Neuronal stem cell (in vitro differentiated cells): ENCODE data around the gene SELL.
"Not testable (repeated sequence)": the region's sequence is repeated elsewhere in the genome, so short reads cannot be mapped to it uniquely, and the experiment has no call there.

Experiments
- DNase-seq: peaks from one replicate; pipeline ENCODE4 v3.0.0-alpha.2; 2013; ENCODE audit warnings: low spot score
- H2AFZ ChIP-seq: one replicate; pipeline ENCODE4 v1.6.1; 2013; ENCODE audit warnings: mild to moderate bottlenecking, low read length, inconsistent platforms
- H2AK5ac ChIP-seq: 2 replicates; pipeline ENCODE4 v1.6.1; 2013; ENCODE audit warnings: low read depth, mild to moderate bottlenecking, inconsistent platforms, low read length, moderate library complexity, mixed read lengths
- H2BK120ac ChIP-seq: 2 replicates; pipeline ENCODE4 v1.6.1; 2013; ENCODE audit warnings: low read depth, mild to moderate bottlenecking, inconsistent platforms, low read length, moderate library complexity, mixed read lengths
- H2BK12ac ChIP-seq: one replicate; pipeline ENCODE4 v1.6.1; 2013; ENCODE audit warnings: low read length, inconsistent platforms
- H2BK15ac ChIP-seq: 2 replicates; pipeline ENCODE4 v1.6.1; 2013; ENCODE audit warnings: mild to moderate bottlenecking, low read length, inconsistent platforms, mixed read lengths
- H2BK5ac ChIP-seq: one replicate; pipeline ENCODE4 v1.6.1; 2013; ENCODE audit warnings: inconsistent platforms, mild to moderate bottlenecking, low read length, moderate library complexity
- H3K14ac ChIP-seq: one replicate; pipeline ENCODE4 v1.6.1; 2013; ENCODE audit warnings: low read length, inconsistent platforms
- H3K18ac ChIP-seq: 2 replicates; pipeline ENCODE4 v1.6.1; 2013; ENCODE audit warnings: low read length, inconsistent platforms
- H3K23ac ChIP-seq: 2 replicates; pipeline ENCODE4 v1.6.1; 2013; ENCODE audit warnings: low read depth, mild to moderate bottlenecking, mixed read lengths, low read length, inconsistent platforms; ENCODE audit not compliant: poor library complexity
- H3K27ac ChIP-seq: replicated peaks from 3 replicates; pipeline ENCODE4 v1.5.1; 2013; ENCODE audit warnings: low read length, inconsistent platforms
- H3K27me3 ChIP-seq, 3 experiments: 2 replicates each; pipeline ENCODE4 v1.6.1; 2013; ENCODE audit warnings: low read length in 3 of 3, mild to moderate bottlenecking in 2 of 3, inconsistent platforms in 1 of 3, low read depth in 1 of 3, mixed read lengths in 1 of 3, moderate library complexity in 1 of 3; ENCODE audit not compliant: control insufficient read depth in 3 of 3, insufficient read depth in 3 of 3
- H3K36me3 ChIP-seq, 2 donors: replicated peaks in 1 of 2; 2 replicates each; pipeline ENCODE4 v1.6.1; 2013; ENCODE audit warnings: low read length in 2 of 2; ENCODE audit not compliant: control insufficient read depth in 2 of 2, insufficient read depth in 2 of 2
- H3K4ac ChIP-seq: 2 replicates; pipeline ENCODE4 v1.6.1; 2013; ENCODE audit warnings: inconsistent platforms, mild to moderate bottlenecking, low read length, moderate library complexity
- H3K4me1 ChIP-seq, 2 donors: 1 replicate in 1 of 2; 2 replicates in 1 of 2; pipeline ENCODE4 v1.6.1; 2013; ENCODE audit warnings: low read length in 2 of 2, low read depth in 1 of 2; ENCODE audit not compliant: control insufficient read depth in 2 of 2, insufficient read depth in 1 of 2
- H3K4me2 ChIP-seq: one replicate; pipeline ENCODE4 v1.6.1; 2013; ENCODE audit warnings: mild to moderate bottlenecking, low read length, inconsistent platforms; ENCODE audit not compliant: insufficient read depth, poor library complexity, severe bottlenecking
- H3K4me3 ChIP-seq, 2 donors: 2 replicates each; pipeline ENCODE4 v1.5.1; 2013; ENCODE audit warnings: low read length in 2 of 2, mild to moderate bottlenecking in 2 of 2, inconsistent platforms in 1 of 2, moderate library complexity in 1 of 2
- H3K79me1 ChIP-seq: one replicate; pipeline ENCODE4 v1.6.1; 2013; ENCODE audit warnings: low read depth, mild to moderate bottlenecking, inconsistent platforms, low read length, moderate library complexity
- H3K9ac ChIP-seq: one replicate; pipeline ENCODE4 v1.6.1; 2013; ENCODE audit warnings: mild to moderate bottlenecking, low read depth, low read length, inconsistent platforms; ENCODE audit not compliant: poor library complexity
- H3K9me3 ChIP-seq, 2 donors: replicated peaks in 1 of 2; 2 replicates each; pipeline versions ENCODE3 to v1.6.1; 2013; ENCODE audit warnings: low read length in 2 of 2, mild to moderate bottlenecking in 2 of 2, inconsistent platforms in 1 of 2, low read depth in 1 of 2, mixed read lengths in 1 of 2, moderate library complexity in 1 of 2; ENCODE audit not compliant: control insufficient read depth in 2 of 2, insufficient read depth in 1 of 2
- H4K8ac ChIP-seq: one replicate; pipeline ENCODE4 v1.6.1; 2013; ENCODE audit warnings: low read depth, mild to moderate bottlenecking, inconsistent platforms, low read length, moderate library complexity
- H4K91ac ChIP-seq: one replicate; pipeline ENCODE4 v1.6.1; 2013; ENCODE audit warnings: low read length, low read depth, mild to moderate bottlenecking, inconsistent platforms; ENCODE audit not compliant: poor library complexity
- WGBS, 2 donors: extraction: QIAGEN DNeasy Blood & Tissue Kit; methylation state at CpG; one replicate each; pipeline ENCODE4 v1.1.7; 2013; ENCODE audit warnings: missing lambda C conversion rate in 2 of 2, mixed read lengths in 1 of 2; ENCODE audit not compliant: insufficient read length in 2 of 2, insufficient replicate concordance in 1 of 2; ENCODE audit errors: extremely low coverage in 2 of 2; 5-methylcytosine and 5-hydroxymethylcytosine counted together

Gene SELL

DNA sequence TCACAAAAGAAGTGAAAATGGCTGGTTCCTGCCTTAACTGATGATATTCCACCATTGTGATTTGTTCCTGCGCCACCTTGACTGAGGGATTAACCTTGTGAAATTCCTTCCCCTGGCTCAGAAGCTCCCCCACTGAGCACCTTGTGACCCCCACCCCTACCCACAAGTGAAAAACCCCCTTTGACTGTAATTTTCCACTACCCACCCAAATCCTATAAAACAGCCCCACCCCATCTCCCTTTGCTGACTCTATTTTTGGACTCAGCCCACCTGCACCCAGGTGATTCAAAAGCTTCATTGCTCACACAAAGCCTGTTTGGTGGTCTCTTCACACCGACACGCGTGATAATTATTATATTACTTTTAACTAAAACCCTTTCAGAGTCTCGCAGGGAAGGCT lies 23.0 kb downstream of the SELL start:
- H3K36me3 ChIP-seq, H3K27ac ChIP-seq, H3K4me1 ChIP-seq, H3K79me1 ChIP-seq, DNase-seq, H2BK12ac ChIP-seq, H3K23ac ChIP-seq, H2AFZ ChIP-seq, H3K14ac ChIP-seq, H3K18ac ChIP-seq, H3K4ac ChIP-seq, H4K8ac ChIP-seq, H3K4me2 ChIP-seq, H3K4me3 ChIP-seq, H3K27me3 ChIP-seq, H4K91ac ChIP-seq, H2BK15ac ChIP-seq, H2BK5ac ChIP-seq, H3K9ac ChIP-seq, H2AK5ac ChIP-seq, H2BK120ac ChIP-seq, H3K9me3 ChIP-seq: not testable (repeated sequence)
- no CpG with 5 or more reads among the region's 5 CpGs for WGBS, 2 donors

DNA sequence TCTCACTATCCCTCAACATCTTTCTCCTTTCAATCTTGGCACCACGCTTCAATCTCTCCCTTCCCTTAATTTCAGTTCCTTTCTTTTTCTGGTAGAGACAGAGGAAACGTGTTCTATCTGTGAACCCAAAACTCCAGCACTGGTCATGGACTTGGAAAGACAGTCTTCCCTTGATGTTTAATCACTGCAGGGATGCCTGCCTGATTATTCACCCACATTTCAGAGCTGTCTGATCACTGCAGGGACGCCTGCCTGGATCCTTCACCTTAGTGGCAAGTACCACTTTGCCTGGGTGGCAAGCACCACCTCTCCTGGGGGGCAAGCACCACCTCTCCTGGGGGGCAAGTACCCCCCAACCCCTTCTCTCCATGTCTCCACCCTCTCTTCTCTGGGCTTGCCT lies 27.8 kb downstream of the SELL start:
- Histone ChIP-seq H3K9me3 (no peaks in the 10 kb centered on the region), H3K23ac (no peak overlapping the region), H2BK5ac (no peak overlapping the region), H2AK5ac (no peak overlapping the region), H3K79me1 (no peaks in the 10 kb centered on the region), H3K4me3 (no peak overlapping the region), H3K4me2 (no peak overlapping the region), H2AFZ (no peak overlapping the region), H3K14ac (no peak overlapping the region), H2BK12ac (no peak overlapping the region), H2BK120ac (no peak overlapping the region), H3K4me1 (no peaks in the 10 kb centered on the region), H3K27ac (no peak overlapping the region), H3K27me3 (peaks cover 0 to 3% (median 2%) of the 10 kb centered on the region in 3 experiments), H4K8ac (no peak overlapping the region), H3K9ac (no peak overlapping the region), H3K4ac (no peak overlapping the region), H4K91ac (no peak overlapping the region), H3K36me3 (no peaks in the 10 kb centered on the region), H2BK15ac (no peak overlapping the region), H3K18ac (no peak overlapping the region)
- no peak for DNase-seq
- no CpG with 5 or more reads among the region's 3 CpGs for WGBS, 2 donors

DNA sequence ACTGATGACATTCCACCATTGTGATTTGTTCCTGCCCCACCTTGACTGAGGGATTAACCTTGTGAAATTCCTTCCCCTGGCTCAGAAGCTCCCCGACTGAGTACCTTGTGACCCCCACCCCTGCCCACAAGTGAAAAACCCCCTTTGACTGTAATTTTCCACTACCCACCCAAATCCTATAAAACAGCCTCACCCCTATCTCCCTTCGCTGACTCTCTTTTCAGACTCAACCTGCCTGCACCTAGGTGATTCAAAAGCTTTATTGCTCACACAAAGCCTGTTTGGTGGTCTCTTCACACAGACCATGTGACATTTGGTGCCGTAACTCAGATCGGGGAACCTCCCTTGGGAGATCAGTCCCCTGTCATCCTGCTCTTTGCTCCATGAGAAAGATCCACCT lies 28.3 kb downstream of the SELL start:
- not testable (repeated sequence) for H3K18ac ChIP-seq, H3K4me3 ChIP-seq, DNase-seq, H3K9me3 ChIP-seq, H3K4me1 ChIP-seq, H2BK15ac ChIP-seq, H3K27ac ChIP-seq, H3K4ac ChIP-seq, H3K79me1 ChIP-seq, H3K23ac ChIP-seq, H3K9ac ChIP-seq, H2AK5ac ChIP-seq, H2BK120ac ChIP-seq, H3K14ac ChIP-seq, H2BK12ac ChIP-seq, H3K27me3 ChIP-seq, H3K36me3 ChIP-seq, H2AFZ ChIP-seq, H2BK5ac ChIP-seq, H4K91ac ChIP-seq, H4K8ac ChIP-seq, H3K4me2 ChIP-seq
- no CpG with 5 or more reads among the region's 4 CpGs for WGBS, 2 donors

DNA sequence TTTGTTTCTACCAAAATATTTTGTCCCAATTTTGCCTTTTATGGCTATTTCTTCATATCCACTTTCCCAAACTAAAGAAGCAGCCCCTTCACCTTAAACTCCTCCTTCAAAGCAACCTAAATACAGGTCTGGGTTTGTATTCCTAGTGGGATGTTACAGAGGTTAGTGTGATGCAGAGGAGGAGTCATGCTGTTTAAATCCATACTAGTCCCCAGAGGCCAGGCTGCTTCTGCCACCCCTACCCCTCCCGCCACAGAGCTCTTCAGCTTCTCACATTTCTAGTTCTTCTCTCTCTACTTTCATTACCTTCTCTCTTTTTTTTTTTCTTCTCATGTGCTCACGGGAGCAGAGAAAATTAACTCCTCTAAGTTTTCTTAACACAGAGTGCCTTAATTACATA lies 29.3 kb downstream of the SELL start:
- Histone ChIP-seq H3K9ac (no peak overlapping the region), H4K8ac (no peak overlapping the region), H3K27me3 (peaks cover 0 to 3% (median 2%) of the 10 kb centered on the region in 3 experiments), H3K9me3 (no peaks in the 10 kb centered on the region), H3K23ac (no peak overlapping the region), H2AFZ (no peak overlapping the region), H3K4me1 (no peaks in the 10 kb centered on the region), H3K4ac (no peak overlapping the region), H3K4me2 (no peak overlapping the region), H2BK5ac (no peak overlapping the region), H3K14ac (no peak overlapping the region), H2BK15ac (no peak overlapping the region), H3K27ac (no peak overlapping the region), H3K79me1 (no peaks in the 10 kb centered on the region), H3K18ac (no peak overlapping the region), H2BK12ac (no peak overlapping the region), H3K36me3 (no peaks in the 10 kb centered on the region), H4K91ac (no peak overlapping the region), H3K4me3 (no peak overlapping the region), H2AK5ac (no peak overlapping the region), H2BK120ac (no peak overlapping the region)
- no peak for DNase-seq
- no CpG with 5 or more reads among the region's 2 CpGs for WGBS, 2 donors
